K562 (cell line): Measurements from ENCODE around the gene COPS9. TPM values are rescaled to one million over a fixed set of nuclear protein-coding genes. Genes with fewer than 3 reads are reported as not detected.

ENCODE experiments used
- ATAC-seq: fragments of 200-7000 bp; cut with Tn5 transposase; 3 replicates; pipeline ENCODE4 v1.9.1; 2020; ENCODE audit warnings: moderate library complexity
- BruUV-seq: library from RNA; stranded (reverse); fragments of 400-500 nt; replicated peaks from 2 replicates; lab custom pipeline; 2021; lab: Mats Ljungman, UMichigan
- CTCF ChIA-PET: fragments of 300-600 bp; formaldehyde crosslinking; extraction: SDS; loops from one replicate; lab custom pipeline; 2021; ENCODE audit warnings: low intra/inter-chr PET ratio; lab: Yijun Ruan, JAX
- POLR2A ChIA-PET: fragments of 300-600, 350-650 bp; sonication (Branson Sonifier 250); formaldehyde crosslinking; extraction: SDS; loops from one replicate; lab custom pipeline; 2021; ENCODE audit warnings: antibody characterized with exemption, inconsistent platforms; lab: Yijun Ruan, JAX
- DNase-seq, 4 experiments: peaks; one replicate each; pipeline versions ENCODE4 v3.0.0 to v3.0.0-alpha.2; 2011 to 2018; ENCODE audit warnings: low spot score in 3 of 4, mixed read lengths in 3 of 4; ENCODE audit errors: extremely low read depth in 1 of 4
- FAIRE-seq: peaks from 2 replicates; lab custom pipeline; 2011; peaks lifted over from hg19 to GRCh38; lab: Jason Lieb, UNC
- H2AFZ ChIP-seq: 2 replicates; pipeline ENCODE4 v1.6.0; 2011; ENCODE audit warnings: low read depth, low read length, control low read depth, inconsistent platforms
- H3K27ac ChIP-seq: fragments of 200-600 bp; 3 replicates; pipeline ENCODE4 v1.8.0; 2011; ENCODE audit warnings: low read depth, mild to moderate bottlenecking, control low read depth, inconsistent platforms, low read length, moderate library complexity, mixed read lengths; ENCODE audit errors: extremely low read depth
- H3K27me3 ChIP-seq, 2 experiments: fragments of 300-600 bp in 1 of 2; 2 replicates in 1 of 2; 3 replicates in 1 of 2; pipeline versions ENCODE4 v1.6.0 to v1.8.0; 2011; ENCODE audit warnings: inconsistent platforms in 2 of 2, low read length in 2 of 2, mild to moderate bottlenecking in 1 of 2, mixed read lengths in 1 of 2, moderate library complexity in 1 of 2; ENCODE audit not compliant: control insufficient read depth in 2 of 2, insufficient read depth in 2 of 2
- H3K36me3 ChIP-seq: fragments of 300-600 bp; 3 replicates; pipeline ENCODE4 v1.8.0; 2011; ENCODE audit warnings: mild to moderate bottlenecking, low read length, inconsistent platforms; ENCODE audit not compliant: control insufficient read depth, insufficient read depth
- H3K4me1 ChIP-seq, 2 experiments: fragments of 200-600 bp in 1 of 2; replicated peaks in 1 of 2; 2 replicates in 1 of 2; 3 replicates in 1 of 2; pipeline versions ENCODE4 v1.5.1 to v1.8.0; 2011; ENCODE audit warnings: inconsistent platforms in 2 of 2, low read length in 2 of 2, mild to moderate bottlenecking in 1 of 2, mixed read lengths in 1 of 2, moderate library complexity in 1 of 2; ENCODE audit not compliant: control insufficient read depth in 2 of 2, insufficient read depth in 2 of 2
- H3K4me2 ChIP-seq: 2 replicates; pipeline ENCODE4 v1.6.1; 2011; ENCODE audit warnings: low read length, control low read depth, inconsistent platforms, mixed read lengths; ENCODE audit not compliant: insufficient read depth
- H3K4me3 ChIP-seq: fragments of 200-600 bp; sonication (generic), shearing (Covaris generic); 2 replicates; pipeline ENCODE4 v1.5.1; 2016; ENCODE audit warnings: control low read depth, inconsistent platforms
- H3K79me2 ChIP-seq: fragments of 200-600 bp; 3 replicates; pipeline ENCODE4 v1.8.0; 2011; ENCODE audit warnings: low read length, inconsistent platforms; ENCODE audit not compliant: control insufficient read depth, insufficient read depth
- H3K9ac ChIP-seq, 2 experiments: 2 replicates each; pipeline versions ENCODE4 v1.6.0 to v1.6.1; 2011; ENCODE audit warnings: low read depth in 2 of 2, low read length in 2 of 2, control low read depth in 1 of 2, inconsistent platforms in 1 of 2, mild to moderate bottlenecking in 1 of 2, mixed read lengths in 1 of 2; ENCODE audit not compliant: insufficient read depth in 1 of 2
- H3K9me1 ChIP-seq: one replicate; pipeline ENCODE4 v1.6.0; 2011; ENCODE audit warnings: inconsistent platforms, mild to moderate bottlenecking, low read length, moderate library complexity; ENCODE audit not compliant: control insufficient read depth, insufficient read depth
- H3K9me3 ChIP-seq: replicated peaks from 2 replicates; pipeline ENCODE4 v1.5.1; 2011; ENCODE audit warnings: low read depth, low read length, inconsistent platforms; ENCODE audit not compliant: control insufficient read depth, insufficient read depth
- H4K20me1 ChIP-seq: replicated peaks from 2 replicates; pipeline ENCODE4 v1.6.1; 2011; ENCODE audit warnings: low read length, inconsistent platforms, mixed read lengths; ENCODE audit not compliant: control insufficient read depth, insufficient read depth
- BHLHE40 ChIP-seq: IDR thresholded peaks from 2 replicates; pipeline ENCODE4 v1.6.1; 2011; ENCODE audit warnings: low read length, improper control_type of control experiment
- FIP1L1 ChIP-seq: fragments of 200-400 bp; formaldehyde crosslinking; IDR thresholded peaks from 2 replicates; pipeline ENCODE4 v1.6.1; 2018; ENCODE audit warnings: mild to moderate bottlenecking, low read depth, low read length; ENCODE audit not compliant: poor library complexity, severe bottlenecking
- KHSRP ChIP-seq: fragments of 450-650 bp; IDR thresholded peaks from 2 replicates; pipeline ENCODE4 v1.6.1; 2017
- MCM7 ChIP-seq, 2 experiments: fragments of 450-650 bp; IDR thresholded peaks; 2 replicates each; pipeline ENCODE4 v1.6.1; 2016 to 2018
- RBM34 ChIP-seq: fragments of 200-400 bp; formaldehyde crosslinking; IDR thresholded peaks from 2 replicates; pipeline ENCODE4 v1.6.1; 2018; ENCODE audit warnings: low read length, borderline replicate concordance; ENCODE audit not compliant: insufficient read depth
- STAT5B ChIP-seq: fragments of 250-450 bp; sonication (Bioruptor Pico); IDR thresholded peaks from 2 replicates; pipeline ENCODE4 v1.8.0; 2021; ENCODE audit warnings: mild to moderate bottlenecking, inconsistent platforms
- TAF15 ChIP-seq: fragments of 200-400 bp; formaldehyde crosslinking; IDR thresholded peaks from 2 replicates; pipeline ENCODE4 v1.6.1; 2017; ENCODE audit warnings: mild to moderate bottlenecking, low read depth, low read length, moderate library complexity
- ZBTB1 ChIP-seq: sonication (generic); formaldehyde crosslinking; IDR thresholded peaks from 2 replicates; pipeline ENCODE4 v1.8.1; 2023; ENCODE audit warnings: missing genetic modification reagents, low read depth, mild to moderate bottlenecking, borderline replicate concordance
- ZBTB11 ChIP-seq, 3 experiments: fragments of 200-800 bp in 1 of 3; fragments of 250-450 bp in 1 of 3; fragments of 450-650 bp in 1 of 3; sonication (Bioruptor Pico) in 1 of 3; sonication (Bioruptor generic) in 1 of 3; formaldehyde crosslinking in 1 of 3; IDR thresholded peaks; 2 replicates each; pipeline versions ENCODE4 v1.6.1 to v1.8.0; 2016 to 2022; ENCODE audit warnings: mild to moderate bottlenecking in 2 of 3, missing genetic modification characterization in 2 of 3, missing compliant biosample characterization in 1 of 3, moderate library complexity in 1 of 3
- ZBTB34 ChIP-seq: fragments of 250-450 bp; sonication (Bioruptor Pico); IDR thresholded peaks from 2 replicates; pipeline ENCODE4 v1.8.0; 2021; ENCODE audit warnings: mild to moderate bottlenecking, moderate library complexity
- WGBS: fragments of 100-300 bp; shearing (Covaris generic); methylation state at CpG from one replicate; pipeline ENCODE4 v1.1.6; 2016; ENCODE audit warnings: low coverage, mixed read lengths; ENCODE audit not compliant: insufficient coverage; ENCODE audit errors: missing lambda C conversion rate; 5-methylcytosine and 5-hydroxymethylcytosine counted together
- in situ Hi-C: fragments of 300-500 bp; cut with MboI; formaldehyde crosslinking; loops from 4 replicates; pipeline ENCODE4 v1.15.0; 2018; ENCODE audit warnings: inconsistent platforms, mixed read lengths
- intact Hi-C: fragments of 100-400 bp; cut with micrococcal nuclease; formaldehyde crosslinking; loops from 2 replicates; pipeline ENCODE4 v1.14.2; 2022
- polyA plus RNA-seq, 8 experiments: library from polyadenylated mRNA; depleted of rRNA in 4 of 8; stranded (reverse) in 5 of 8; unstranded in 3 of 8; fragments of >200 nt; fragmentation: Nextera tagmentation in 2 of 8; fragmentation: Illumina TruSeq in 1 of 8; extraction: Ambion mirVana in 2 of 8; extraction: Trizol in 1 of 8; gene quantifications; 2 replicates each; pipeline versions ENCODE4 v1.2.1 to v1.2.3, GENCODE V29; 2011 to 2014; ENCODE audit warnings: inconsistent platforms in 1 of 8, missing spikeins in 1 of 8
- total RNA-seq, 7 experiments: library from RNA; depleted of rRNA in 6 of 7; stranded (reverse); fragments of >200 nt in 6 of 7; fragmentation: Illumina TruSeq in 2 of 7; extraction: Trizol in 2 of 7; gene quantifications; 2 replicates each; pipeline versions ENCODE4 v1.2.1 to v1.2.3, GENCODE V29; 2011 to 2021; ENCODE audit warnings: low replicate concordance in 1 of 7

COPS9 gene
- total and polyA plus RNA-seq, 9 of the 15 experiments (the other 6 are each of a cell fraction or from before 2014, with no cell fraction given), result 55.0 to 281 (median 99.9) TPM

DNA sequence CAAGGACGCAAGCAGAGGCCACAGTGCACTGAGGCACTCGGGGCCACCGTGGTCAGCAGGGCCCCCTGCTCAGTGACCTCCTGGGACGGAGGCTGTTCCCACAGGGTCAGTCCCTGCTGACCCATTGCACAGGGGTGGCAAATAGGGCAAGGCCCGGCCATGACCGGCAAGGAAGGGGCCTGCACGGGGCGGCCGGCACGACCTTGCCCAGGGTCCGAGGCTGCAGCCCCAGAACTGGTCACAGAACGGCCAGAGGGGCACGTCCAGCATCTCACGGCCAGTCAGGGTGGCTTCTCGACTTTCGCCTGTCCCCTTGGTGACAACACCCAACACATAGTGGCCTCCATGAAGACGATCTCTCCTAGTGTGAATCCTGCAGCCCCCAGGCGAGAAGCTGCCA is 31.9 kb upstream of the COPS9 start:
- H2AFZ ChIP-seq, result no peak overlapping the region
- H3K4me1 ChIP-seq, result no peaks in the 10 kb centered on the region
- DNase-seq (no peak), ATAC-seq (no peak), FAIRE-seq (no peak)
- H3K4me3 ChIP-seq, result no peak overlapping the region
- H3K36me3 ChIP-seq, result no peaks in the 10 kb centered on the region
- intact Hi-C loops, result no loop called here
- in situ Hi-C loops, result no loop called here
- no peak overlapping the region for H3K9ac ChIP-seq
- POLR2A ChIA-PET, result no interaction called here
- no peak overlapping the region for H3K4me2 ChIP-seq
- H4K20me1 ChIP-seq, result no peaks in the 10 kb centered on the region
- TF ChIP-seq ZBTB11 (CRISPR knock-in tag; IDR thresholded peaks at IDR 0.05) (no peak), TAF15 (no peak), ZBTB1 (CRISPR knock-in tag) (no peak), FIP1L1 (no peak), RBM34 (no peak), BHLHE40 (no peak), KHSRP (no peak), ZBTB34 (no peak), MCM7 (IDR thresholded peaks at IDR 0.05) (no peak), STAT5B (CRISPR knock-in tag) (no peak)
- 0% methylated on average over 8 of the region's 18 CpGs for WGBS
- peaks cover 0 to 60% of the 10 kb centered on the region in 2 experiments; a peak in 3 of 5 replicates for H3K27me3 ChIP-seq
- BruUV-seq, result no TSS peak
- H3K9me1 ChIP-seq, result no peaks in the 10 kb centered on the region
- CTCF ChIA-PET, result no interaction called here
- no peaks in the 10 kb centered on the region for H3K79me2 ChIP-seq
- H3K9me3 ChIP-seq, result no peaks in the 10 kb centered on the region
- H3K27ac ChIP-seq, result no peak overlapping the region
